Keratinocyte (primary cell): ENCODE data around the gene HNRNPM. TPM values are rescaled to one million over a fixed set of nuclear protein-coding genes. Genes with fewer than 3 reads are reported as not detected.
"Not testable (repeated sequence)": the region's sequence is repeated elsewhere in the genome, so short reads cannot be mapped to it uniquely, and the experiment has no call there.

Source experiments
- DNase-seq: peaks from one replicate; pipeline ENCODE4 v3.0.0-alpha.2; 2011; ENCODE audit warnings: low read depth, missing footprints, low spot score
- FAIRE-seq: peaks from 2 replicates; lab custom pipeline; 2011; peaks lifted over from hg19 to GRCh38; lab: Jason Lieb, UNC
- H2AFZ ChIP-seq: 2 replicates; pipeline ENCODE4 v1.6.0; 2012; ENCODE audit warnings: low read length, control low read depth, inconsistent platforms; ENCODE audit not compliant: control insufficient read depth
- H3K27ac ChIP-seq: 2 replicates; pipeline ENCODE4 v1.5.1; 2011; ENCODE audit warnings: low read length; ENCODE audit not compliant: control insufficient read depth, insufficient read depth
- H3K27me3 ChIP-seq: 3 replicates; pipeline ENCODE4 v1.6.0; 2011; ENCODE audit warnings: low read length; ENCODE audit not compliant: control insufficient read depth, insufficient read depth; ENCODE audit errors: extremely low read depth
- H3K36me3 ChIP-seq, 2 experiments: 2 replicates in 1 of 2; 3 replicates in 1 of 2; pipeline ENCODE4 v1.5.1; 2011; ENCODE audit warnings: low read length in 2 of 2, mild to moderate bottlenecking in 1 of 2; ENCODE audit not compliant: control insufficient read depth in 2 of 2, insufficient read depth in 2 of 2; ENCODE audit errors: extremely low read depth in 1 of 2
- H3K4me1 ChIP-seq: 3 replicates; pipeline ENCODE4 v1.5.1; 2011; ENCODE audit warnings: low read length; ENCODE audit not compliant: control insufficient read depth, insufficient read depth; ENCODE audit errors: extremely low read depth
- H3K4me2 ChIP-seq: 3 replicates; pipeline ENCODE4 v1.6.0; 2011; ENCODE audit warnings: low read depth, low read length; ENCODE audit not compliant: control insufficient read depth, insufficient read depth; ENCODE audit errors: extremely low read depth
- H3K4me3 ChIP-seq, 3 experiments: fragments of 200-600 bp in 1 of 3; sonication (generic) in 1 of 3; 2 replicates in 2 of 3; 3 replicates in 1 of 3; pipeline ENCODE4 v1.5.1; 2011 to 2016; ENCODE audit warnings: low read length in 3 of 3, mild to moderate bottlenecking in 3 of 3, control low read depth in 2 of 3, inconsistent platforms in 1 of 3, low read depth in 1 of 3, mixed read lengths in 1 of 3, mixed run types in 1 of 3, moderate library complexity in 1 of 3; ENCODE audit not compliant: control insufficient read depth in 2 of 3, insufficient read depth in 2 of 3; ENCODE audit errors: extremely low read depth in 1 of 3
- H3K79me2 ChIP-seq: 2 replicates; pipeline ENCODE4 v1.6.0; 2012; ENCODE audit warnings: low read length; ENCODE audit not compliant: control insufficient read depth, insufficient read depth
- H3K9ac ChIP-seq: 3 replicates; pipeline ENCODE4 v1.6.0; 2011; ENCODE audit warnings: low read length; ENCODE audit not compliant: control insufficient read depth, insufficient read depth; ENCODE audit errors: extremely low read depth
- H3K9me1 ChIP-seq: 3 replicates; pipeline ENCODE4 v1.6.0; 2011; ENCODE audit warnings: low read length; ENCODE audit not compliant: control insufficient read depth, insufficient read depth; ENCODE audit errors: extremely low read depth
- H3K9me3 ChIP-seq: 2 replicates; pipeline ENCODE4 v1.5.1; 2012; ENCODE audit warnings: low read depth, low read length; ENCODE audit not compliant: control insufficient read depth
- H4K20me1 ChIP-seq: 3 replicates; pipeline ENCODE4 v1.6.0; 2011; ENCODE audit warnings: low read length; ENCODE audit not compliant: control insufficient read depth, insufficient read depth; ENCODE audit errors: extremely low read depth
- EZH2 ChIP-seq: IDR thresholded peaks from one replicate; pipeline ENCODE4 v1.6.1; 2012; ENCODE audit warnings: inconsistent platforms, mild to moderate bottlenecking, low read length, moderate library complexity
- dilution Hi-C: fragments of 300-500 bp; cut with MboI; formaldehyde crosslinking; loops from one replicate; pipeline ENCODE4 v1.7.0; 2020; ENCODE audit warnings: low sequenced_read_pairs; ENCODE audit not compliant: extremely low pct_ligation_motif_present
- polyA plus RNA-seq, 5 experiments: library from polyadenylated mRNA; depleted of rRNA in 3 of 5; stranded (reverse) in 3 of 5; stranded (forward) in 1 of 5; unstranded in 1 of 5; fragments of >200 nt; gene quantifications; 1 replicate in 1 of 5; 2 replicates in 3 of 5; 3 replicates in 1 of 5; pipeline versions ENCODE4 v1.2.1 to v1.2.3, GENCODE V29; 2011 to 2012; ENCODE audit warnings: missing spikeins in 2 of 5, low read depth in 1 of 5, low replicate concordance in 1 of 5
- TF ChIP-seq, protein P1 (sequence below), 3 experiments: IDR thresholded peaks in 1 of 3; conservative IDR thresholded peaks in 1 of 3; optimal IDR thresholded peaks in 1 of 3; 2 replicates in 2 of 3; 3 replicates in 1 of 3; pipeline versions ENCODE3 to v1.5.1; 2011; ENCODE audit warnings: low read length in 3 of 3, mild to moderate bottlenecking in 3 of 3, moderate library complexity in 2 of 3, control low read depth in 1 of 3, inconsistent platforms in 1 of 3; ENCODE audit not compliant: insufficient read depth in 2 of 3; ENCODE audit errors: extremely low read depth in 1 of 3

HNRNPM gene
- polyA plus RNA-seq, 1 donor (not counting 4 experiments of a cell fraction or from before 2014, with no cell fraction given), result 126 TPM

DNA sequence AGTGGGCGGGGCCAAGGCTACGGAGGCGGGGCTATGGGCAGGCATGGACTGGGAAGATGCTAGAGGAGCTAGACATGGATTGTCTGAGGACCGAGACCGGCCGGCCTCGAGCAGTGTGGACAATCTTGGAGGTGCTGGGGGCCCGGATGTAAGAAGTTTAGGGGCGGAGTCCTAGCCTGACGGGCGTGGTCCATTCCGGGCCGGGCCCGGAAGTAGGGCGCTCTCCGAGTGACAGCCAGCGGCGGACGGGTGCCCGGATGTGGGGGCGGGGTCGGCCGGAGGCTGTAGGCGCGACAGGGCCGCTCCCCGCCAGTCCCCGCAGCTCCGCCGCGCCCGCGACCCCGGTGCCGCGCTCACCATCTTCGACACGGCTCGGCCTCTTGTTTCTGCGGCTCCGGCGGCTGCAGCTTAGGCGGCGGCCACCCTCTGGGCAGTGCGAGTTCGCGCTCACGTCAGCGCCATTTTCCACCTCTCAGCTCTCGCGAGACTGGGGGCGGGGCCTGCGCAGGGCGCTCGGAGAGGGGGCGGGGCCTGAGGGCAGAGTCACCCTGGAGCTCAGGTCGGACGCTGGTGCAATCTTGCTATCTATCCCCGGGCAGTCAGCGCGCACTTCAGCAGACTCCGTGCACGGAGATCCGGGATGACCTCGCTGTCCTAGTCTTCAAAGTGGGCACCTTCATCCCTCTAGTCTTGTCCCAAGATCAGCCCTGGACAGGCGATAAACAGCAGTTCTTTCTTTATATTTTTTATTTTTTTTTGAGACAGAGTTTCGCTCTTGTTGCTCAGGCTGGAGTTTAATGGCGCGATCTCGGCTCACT, 69.1 kb downstream of the HNRNPM start, which contains the start of gene ZNF414:
ZNF414 (minus strand) TSS at position 481 of the 818 bp plus-strand sequence; CDS start at position 360, 121 bp downstream.
- dilution Hi-C loops, result no loop called here
- FAIRE-seq (peak; percentile 77), DNase-seq (peak; percentile 89)
- Histone ChIP-seq H3K27me3 (no peaks in the 10 kb centered on the region), H2AFZ (peak within 1 kb of the TSS; percentile 95), H3K9me3 (no peaks in the 10 kb centered on the region), H3K36me3 (peaks cover 0 to 2% of the 10 kb centered on the region in 2 experiments), H3K4me2 (peak within 1 kb of the TSS; percentile 83), H3K79me2 (no peaks in the 10 kb centered on the region), H3K9ac (peak within 1 kb of the TSS; percentile 93), H3K4me1 (peaks cover 13% of the 10 kb centered on the region), H3K27ac (peak within 1 kb of the TSS; percentile 89), H3K9me1 (no peaks in the 10 kb centered on the region), H4K20me1 (no peaks in the 10 kb centered on the region), H3K4me3 (peak within 1 kb of the TSS; percentile 67 to 71 (median 70))
- no peak for TF ChIP-seq EZH2
- TF ChIP-seq, protein P1, sequence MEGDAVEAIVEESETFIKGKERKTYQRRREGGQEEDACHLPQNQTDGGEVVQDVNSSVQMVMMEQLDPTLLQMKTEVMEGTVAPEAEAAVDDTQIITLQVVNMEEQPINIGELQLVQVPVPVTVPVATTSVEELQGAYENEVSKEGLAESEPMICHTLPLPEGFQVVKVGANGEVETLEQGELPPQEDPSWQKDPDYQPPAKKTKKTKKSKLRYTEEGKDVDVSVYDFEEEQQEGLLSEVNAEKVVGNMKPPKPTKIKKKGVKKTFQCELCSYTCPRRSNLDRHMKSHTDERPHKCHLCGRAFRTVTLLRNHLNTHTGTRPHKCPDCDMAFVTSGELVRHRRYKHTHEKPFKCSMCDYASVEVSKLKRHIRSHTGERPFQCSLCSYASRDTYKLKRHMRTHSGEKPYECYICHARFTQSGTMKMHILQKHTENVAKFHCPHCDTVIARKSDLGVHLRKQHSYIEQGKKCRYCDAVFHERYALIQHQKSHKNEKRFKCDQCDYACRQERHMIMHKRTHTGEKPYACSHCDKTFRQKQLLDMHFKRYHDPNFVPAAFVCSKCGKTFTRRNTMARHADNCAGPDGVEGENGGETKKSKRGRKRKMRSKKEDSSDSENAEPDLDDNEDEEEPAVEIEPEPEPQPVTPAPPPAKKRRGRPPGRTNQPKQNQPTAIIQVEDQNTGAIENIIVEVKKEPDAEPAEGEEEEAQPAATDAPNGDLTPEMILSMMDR (optimal IDR thresholded peaks at IDR 0.05 in 1 of 3, IDR thresholded peaks at IDR 0.05 in 1 of 3, conservative IDR thresholded peaks at IDR 0.05 in 1 of 3; ENCODE audit: extremely low read depth in 1 of 3, insufficient read depth in 2 of 3, low read length in 3 of 3), result no peak

DNA sequence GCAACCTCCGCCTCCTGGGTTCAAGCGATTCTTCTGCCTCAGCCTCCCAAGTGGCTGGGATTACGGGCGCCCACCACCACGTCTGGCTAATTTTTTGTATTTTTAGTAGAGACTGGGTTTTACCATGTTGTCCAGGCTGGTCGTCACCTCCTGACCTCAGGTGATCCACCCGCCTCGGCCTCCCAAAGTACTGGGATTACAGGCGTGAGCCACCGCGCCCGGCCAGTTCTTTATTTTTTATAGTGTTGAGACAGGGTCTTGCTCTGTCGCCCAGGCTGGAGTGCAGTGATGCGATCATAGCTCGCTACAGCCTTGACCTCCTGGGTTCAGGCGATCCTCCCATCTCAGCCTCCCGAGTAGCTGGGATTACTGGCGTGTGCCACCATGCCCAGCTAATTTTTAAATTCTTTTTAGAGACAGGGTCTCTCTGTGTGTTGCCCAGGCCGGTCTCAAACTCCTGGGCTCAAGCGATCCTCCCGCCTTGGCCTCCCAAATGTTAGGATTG, 69.8 kb downstream of the HNRNPM start:
- dilution Hi-C loops, H3K9me1 ChIP-seq, H3K79me2 ChIP-seq, H4K20me1 ChIP-seq, DNase-seq, H3K9me3 ChIP-seq, H3K27me3 ChIP-seq, FAIRE-seq, H3K36me3 ChIP-seq: not testable (repeated sequence)
- Histone ChIP-seq H2AFZ (peak overlapping the region; percentile 92), H3K27ac (peak overlapping the region; percentile 89), H3K4me2 (peak overlapping the region; percentile 83), H3K4me3 (peak overlapping the region in 2 of 3 experiments; percentile 67 to 71), H3K9ac (peak overlapping the region; percentile 93), H3K4me1 (peaks cover 13% of the 10 kb centered on the region)
